GM06990 (cell line): ENCODE results near the gene UBE2J1.

Source experiments
- DNase-seq: peaks from one replicate; pipeline ENCODE4 v3.0.0-alpha.2; 2011; ENCODE audit not compliant: insufficient read length; ENCODE audit errors: extremely low read depth
- H3K27me3 ChIP-seq: replicated peaks from 2 replicates; pipeline ENCODE4 v1.6.0; 2011; ENCODE audit warnings: low read length; ENCODE audit not compliant: control insufficient read depth, insufficient read depth
- H3K36me3 ChIP-seq: 2 replicates; pipeline ENCODE4 v1.5.1; 2011; ENCODE audit warnings: low read length; ENCODE audit not compliant: control insufficient read depth, insufficient read depth
- H3K4me3 ChIP-seq: replicated peaks from 2 replicates; pipeline ENCODE4 v1.5.1; 2011; ENCODE audit warnings: low read depth, mild to moderate bottlenecking, control low read depth, low read length
- TF ChIP-seq, protein P1 (sequence below): IDR thresholded peaks from 2 replicates; pipeline ENCODE4 v1.5.1; 2011; ENCODE audit warnings: low read length, control low read depth, mild to moderate bottlenecking, inconsistent platforms; ENCODE audit not compliant: insufficient read depth, poor library complexity, severe bottlenecking

UBE2J1 gene

DNA sequence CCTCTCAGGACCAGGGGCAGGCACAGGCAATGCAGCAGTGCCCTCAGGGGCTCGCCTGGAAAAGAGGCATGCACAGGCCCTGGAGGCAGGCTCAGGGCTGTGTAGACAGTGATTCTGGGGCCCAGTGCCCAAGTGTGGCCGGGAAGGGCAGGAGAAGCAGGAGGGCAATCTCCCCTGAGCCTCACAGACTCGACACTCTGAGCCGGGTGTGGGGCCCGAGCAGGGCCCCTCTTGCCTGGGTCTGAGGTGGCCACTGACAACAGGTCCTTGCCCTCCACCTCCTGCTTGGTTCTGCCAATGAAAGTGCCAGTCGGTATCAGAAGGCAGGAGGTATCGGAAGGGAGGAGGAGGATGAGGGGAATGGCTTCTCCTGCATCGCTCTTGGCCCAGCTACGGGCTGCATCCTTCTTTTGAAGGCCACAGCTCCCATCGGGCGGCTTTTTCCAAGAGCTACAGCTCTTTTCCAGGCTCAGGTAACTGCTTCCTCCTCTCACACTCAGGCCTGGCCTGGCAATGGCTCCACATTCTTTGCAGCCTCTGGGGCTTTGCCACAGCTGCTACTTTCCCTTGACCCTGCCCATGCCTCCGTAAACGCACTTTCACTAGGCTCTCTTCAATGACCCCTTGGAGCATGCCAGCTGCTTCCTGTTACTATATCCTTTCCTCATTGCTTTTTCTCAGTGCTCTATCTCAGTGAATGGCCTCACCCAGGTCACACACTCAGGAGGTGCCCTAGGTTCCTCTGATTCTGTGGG is 61.9 kb downstream of the UBE2J1 start:
- no peak for DNase-seq

GRCh38 chr6:89289710-89290109 is 62.8 kb downstream of the UBE2J1 start:
- Histone ChIP-seq H3K27me3 (no peaks in the 10 kb centered on the region), H3K4me3 (no peak overlapping the region)

More for the DNA sequence above, 61.9 kb downstream of the UBE2J1 start:
- Histone ChIP-seq H3K36me3 (no peaks in the 10 kb centered on the region), H3K27me3 (no peaks in the 10 kb centered on the region), H3K4me3 (no peak overlapping the region)
- TF ChIP-seq, protein P1, sequence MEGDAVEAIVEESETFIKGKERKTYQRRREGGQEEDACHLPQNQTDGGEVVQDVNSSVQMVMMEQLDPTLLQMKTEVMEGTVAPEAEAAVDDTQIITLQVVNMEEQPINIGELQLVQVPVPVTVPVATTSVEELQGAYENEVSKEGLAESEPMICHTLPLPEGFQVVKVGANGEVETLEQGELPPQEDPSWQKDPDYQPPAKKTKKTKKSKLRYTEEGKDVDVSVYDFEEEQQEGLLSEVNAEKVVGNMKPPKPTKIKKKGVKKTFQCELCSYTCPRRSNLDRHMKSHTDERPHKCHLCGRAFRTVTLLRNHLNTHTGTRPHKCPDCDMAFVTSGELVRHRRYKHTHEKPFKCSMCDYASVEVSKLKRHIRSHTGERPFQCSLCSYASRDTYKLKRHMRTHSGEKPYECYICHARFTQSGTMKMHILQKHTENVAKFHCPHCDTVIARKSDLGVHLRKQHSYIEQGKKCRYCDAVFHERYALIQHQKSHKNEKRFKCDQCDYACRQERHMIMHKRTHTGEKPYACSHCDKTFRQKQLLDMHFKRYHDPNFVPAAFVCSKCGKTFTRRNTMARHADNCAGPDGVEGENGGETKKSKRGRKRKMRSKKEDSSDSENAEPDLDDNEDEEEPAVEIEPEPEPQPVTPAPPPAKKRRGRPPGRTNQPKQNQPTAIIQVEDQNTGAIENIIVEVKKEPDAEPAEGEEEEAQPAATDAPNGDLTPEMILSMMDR = no peak

DNA sequence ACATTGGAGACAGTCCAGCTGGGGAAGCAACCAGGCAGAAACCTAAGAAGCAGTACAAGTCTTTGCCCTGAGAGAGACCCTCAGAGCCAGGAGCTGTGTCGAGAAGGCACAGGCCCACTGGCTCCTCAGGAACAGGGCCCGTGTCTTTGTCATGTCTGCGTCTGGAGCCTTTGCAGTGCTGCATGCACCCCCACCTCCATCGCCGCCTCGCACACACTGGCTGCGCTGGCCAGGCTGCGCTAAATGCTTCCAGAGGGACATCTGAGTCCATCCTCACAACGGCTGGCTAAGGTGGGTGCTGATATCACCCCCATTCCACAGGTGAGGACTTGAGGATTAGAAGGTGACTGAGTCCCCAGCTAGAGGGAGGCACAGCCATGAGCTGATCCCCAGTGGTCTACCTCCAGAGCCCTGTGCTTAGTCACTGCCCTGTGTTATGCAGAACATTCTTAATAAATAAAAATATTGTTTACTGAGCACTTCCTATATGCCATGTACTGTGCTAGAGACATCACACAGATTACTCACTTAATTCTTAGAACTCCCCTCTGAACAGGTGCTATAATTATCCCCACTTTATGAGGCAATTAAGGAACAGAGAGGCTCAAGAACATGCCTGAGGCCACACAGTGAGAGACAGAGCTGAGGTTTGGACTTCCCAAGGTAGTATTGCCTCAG is 65.0 kb downstream of the UBE2J1 start:
- TF ChIP-seq, protein P1 = no peak
- Histone ChIP-seq H3K36me3 (no peaks in the 10 kb centered on the region), H3K4me3 (no peak overlapping the region), H3K27me3 (no peaks in the 10 kb centered on the region)
- no peak for DNase-seq

More at GRCh38 chr6:89289710-89290109, 62.8 kb downstream of the UBE2J1 start:
- no peak for DNase-seq
- TF ChIP-seq, protein P1 = no peak
- H3K36me3 ChIP-seq = no peaks in the 10 kb centered on the region

DNA sequence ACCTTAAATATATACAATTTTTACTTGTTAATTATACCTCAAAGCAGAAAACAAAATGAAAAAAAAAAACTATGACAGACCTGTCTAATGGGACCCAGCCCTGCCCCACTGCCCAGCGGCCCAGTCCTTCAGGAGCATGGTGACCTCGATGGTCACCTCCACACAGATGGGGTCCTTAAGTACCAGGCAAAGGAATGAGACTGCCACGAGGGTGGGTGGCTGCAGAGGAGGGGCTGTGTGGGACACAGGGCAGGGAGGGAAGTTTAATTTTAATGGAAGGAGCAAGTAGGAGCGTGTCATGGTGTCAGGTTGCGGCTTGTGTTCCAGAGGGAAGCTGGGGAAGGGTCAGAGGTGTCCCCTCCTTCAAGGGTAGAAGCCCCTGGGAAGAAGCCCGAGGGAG is 66.0 kb downstream of the UBE2J1 start:
- DNase-seq = no peak
- H3K27me3 ChIP-seq = no peaks in the 10 kb centered on the region
- TF ChIP-seq, protein P1 = no peak
- no peaks in the 10 kb centered on the region for H3K36me3 ChIP-seq
- H3K4me3 ChIP-seq = no peak overlapping the region

DNA sequence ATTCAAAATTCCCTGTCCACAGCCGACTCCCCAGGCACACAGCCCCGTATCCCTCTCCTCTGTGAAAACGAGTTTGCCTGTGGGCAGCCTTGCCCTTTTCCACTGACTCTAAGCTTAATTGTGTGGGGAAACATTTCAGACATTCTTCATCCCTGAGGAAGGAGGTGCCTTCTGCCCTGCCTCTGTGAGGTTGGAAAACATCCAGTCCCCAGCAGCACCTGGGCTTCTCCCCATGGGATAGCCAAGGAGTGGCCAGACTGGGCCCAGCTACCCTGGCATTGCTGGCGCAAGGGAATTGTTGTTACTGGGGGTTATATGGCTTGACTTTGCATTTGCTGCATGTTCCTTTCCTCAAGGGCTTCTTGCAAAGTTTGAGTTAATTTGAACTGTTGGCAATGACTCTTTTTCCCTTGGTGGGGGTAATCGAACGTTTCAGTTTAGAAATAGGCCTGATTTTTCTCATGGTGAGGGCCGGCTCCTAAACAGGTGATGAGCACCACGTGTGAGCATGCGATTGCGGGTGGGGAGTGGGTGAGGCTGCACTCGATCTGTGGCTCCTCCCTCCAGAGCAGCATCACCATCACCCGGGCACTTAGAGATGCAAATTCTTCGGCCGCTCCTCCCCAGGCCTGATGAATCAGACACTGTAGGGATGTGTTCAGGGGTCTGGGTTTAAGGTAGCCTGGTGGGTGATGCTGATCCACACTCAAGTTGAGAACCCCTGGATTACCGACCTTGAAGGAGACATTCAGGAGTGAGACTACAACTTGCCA is 67.4 kb downstream of the UBE2J1 start:
- TF ChIP-seq, protein P1 = no peak
- no peak overlapping the region for H3K4me3 ChIP-seq
- DNase-seq = no peak
- no peaks in the 10 kb centered on the region for H3K27me3 ChIP-seq
- no peaks in the 10 kb centered on the region for H3K36me3 ChIP-seq
